EL (cell line): ENCODE measurements around the gene ARHGAP35.

ENCODE experiments used
- DNase-seq: peaks from one replicate; pipeline ENCODE4 v3.0.0-alpha.2; 2016

ARHGAP35 gene

GRCh38 chr19:46904114-46905060, 43.6 kb downstream of the ARHGAP35 start:
- peak; percentile 91 for DNase-seq

- no peak for DNase-seq
Measured at GRCh38 chr19:46906221-46906620, 45.4 kb downstream of the ARHGAP35 start.

GRCh38 chr19:46907880-46908279, 47.1 kb downstream of the ARHGAP35 start:
- no peak for DNase-seq

- no peak for DNase-seq
Measured at GRCh38 chr19:46909356-46909755, 48.6 kb downstream of the ARHGAP35 start.
